H1 (cell line): ENCODE data around the gene DHRS1. TPM values are rescaled to one million over a fixed set of nuclear protein-coding genes. Genes with fewer than 3 reads are reported as not detected.

ENCODE experiments used
- CTCF ChIA-PET: fragments of 300-600 bp; sonication (Branson Sonifier 250); formaldehyde crosslinking; loops from one replicate; lab custom pipeline; 2021; ENCODE audit not compliant: partially characterized antibody; lab: Charles Lee
- POLR2A ChIA-PET: fragments of 300-600 bp; sonication (Branson Sonifier 250); formaldehyde crosslinking; loops from one replicate; lab custom pipeline; 2021; ENCODE audit warnings: inconsistent platforms; ENCODE audit not compliant: partially characterized antibody; lab: Charles Lee
- DNase-seq, 2 experiments: peaks; one replicate each; pipeline versions ENCODE4 v3.0.0 to v3.0.0-alpha.2; 2010 to 2022; ENCODE audit warnings: low spot score in 2 of 2, low read depth in 1 of 2, mixed read lengths in 1 of 2
- FAIRE-seq: peaks from 2 replicates; lab custom pipeline; 2011; peaks lifted over from hg19 to GRCh38; lab: Jason Lieb, UNC
- H2AFZ ChIP-seq: 2 replicates; pipeline ENCODE4 v1.8.1; 2012; ENCODE audit warnings: low read length, inconsistent platforms
- H2AK5ac ChIP-seq: 2 replicates; pipeline ENCODE4 v1.6.1; 2013; ENCODE audit warnings: low read depth, low read length
- H2BK120ac ChIP-seq: replicated peaks from 2 replicates; pipeline ENCODE3; 2013; ENCODE audit warnings: low read depth, low read length, inconsistent platforms
- H2BK12ac ChIP-seq: 2 replicates; pipeline ENCODE4 v1.6.1; 2013; ENCODE audit warnings: low read depth, low read length
- H2BK15ac ChIP-seq: 2 replicates; pipeline ENCODE4 v1.6.1; 2013; ENCODE audit warnings: low read length
- H2BK20ac ChIP-seq: 2 replicates; pipeline ENCODE4 v1.6.1; 2013; ENCODE audit warnings: low read length
- H2BK5ac ChIP-seq: 2 replicates; pipeline ENCODE4 v1.6.1; 2013; ENCODE audit warnings: low read depth, low read length
- H3K14ac ChIP-seq: 2 replicates; pipeline ENCODE4 v1.6.1; 2013; ENCODE audit warnings: inconsistent platforms; ENCODE audit not compliant: insufficient read length
- H3K18ac ChIP-seq: 2 replicates; pipeline ENCODE4 v1.6.1; 2013; ENCODE audit warnings: low read length; ENCODE audit errors: extremely low read depth
- H3K23ac ChIP-seq: 2 replicates; pipeline ENCODE4 v1.6.1; 2013; ENCODE audit warnings: inconsistent platforms; ENCODE audit not compliant: insufficient read length
- H3K23me2 ChIP-seq: 2 replicates; pipeline ENCODE4 v1.6.1; 2013; ENCODE audit warnings: low read depth, low read length
- H3K27ac ChIP-seq: 2 replicates; pipeline ENCODE4 v1.6.1; 2011; ENCODE audit warnings: low read depth, low read length, inconsistent platforms
- H3K27me3 ChIP-seq, 4 experiments: replicated peaks in 1 of 4; 1 replicate in 1 of 4; 2 replicates in 3 of 4; pipeline versions ENCODE4 v1.6.1 to v1.8.1; 2011 to 2013; ENCODE audit warnings: low read length in 3 of 4, mild to moderate bottlenecking in 3 of 4, inconsistent platforms in 2 of 4, mixed read lengths in 2 of 4, moderate library complexity in 1 of 4; ENCODE audit not compliant: control insufficient read depth in 3 of 4, insufficient read depth in 3 of 4; ENCODE audit errors: extremely low read depth in 1 of 4
- H3K36me3 ChIP-seq, 4 experiments: 2 replicates each; pipeline versions ENCODE4 v1.6.1 to v1.8.1; 2011 to 2013; ENCODE audit warnings: mild to moderate bottlenecking in 4 of 4, low read length in 3 of 4, moderate library complexity in 2 of 4, control low read depth in 1 of 4, inconsistent platforms in 1 of 4; ENCODE audit not compliant: insufficient read depth in 4 of 4, control insufficient read depth in 2 of 4
- H3K4ac ChIP-seq: replicated peaks from 2 replicates; pipeline ENCODE3; 2013; ENCODE audit warnings: low read length, low read depth, mixed read lengths, inconsistent platforms; ENCODE audit not compliant: insufficient read length
- H3K4me1 ChIP-seq, 4 experiments: replicated peaks in 1 of 4; 1 replicate in 1 of 4; 2 replicates in 3 of 4; pipeline versions ENCODE4 v1.6.1 to v1.8.1; 2011 to 2013; ENCODE audit warnings: low read length in 3 of 4, inconsistent platforms in 2 of 4, mixed read lengths in 1 of 4; ENCODE audit not compliant: insufficient read depth in 4 of 4, control insufficient read depth in 3 of 4
- H3K4me2 ChIP-seq, 2 experiments: 2 replicates each; pipeline versions ENCODE4 v1.6.1 to v1.8.1; 2011 to 2013; ENCODE audit warnings: low read depth in 2 of 2, low read length in 2 of 2, control low read depth in 1 of 2, inconsistent platforms in 1 of 2, mild to moderate bottlenecking in 1 of 2; ENCODE audit not compliant: insufficient read depth in 1 of 2
- H3K4me3 ChIP-seq, 4 experiments: fragments of 200-600, 300-600 bp in 1 of 4; sonication (generic), shearing (Covaris generic), sonication (Bioruptor Twin) in 1 of 4; 2 replicates each; pipeline versions ENCODE4 v1.5.1 to v1.8.1; 2011 to 2016; ENCODE audit warnings: low read length in 4 of 4, low read depth in 3 of 4, control low read depth in 2 of 4, inconsistent platforms in 2 of 4, mild to moderate bottlenecking in 2 of 4, mixed read lengths in 1 of 4, moderate library complexity in 1 of 4; ENCODE audit not compliant: insufficient read depth in 2 of 4; ENCODE audit errors: extremely low read depth in 1 of 4
- H3K56ac ChIP-seq: replicated peaks from 2 replicates; pipeline ENCODE3; 2013; ENCODE audit warnings: low read depth, mild to moderate bottlenecking, mixed read lengths, low read length, inconsistent platforms; ENCODE audit not compliant: insufficient read length
- H3K79me1 ChIP-seq: 2 replicates; pipeline ENCODE4 v1.6.1; 2013; ENCODE audit warnings: low read depth, low read length, control low read depth
- H3K79me2 ChIP-seq, 2 experiments: 2 replicates each; pipeline versions ENCODE4 v1.6.1 to v1.8.1; 2012 to 2013; ENCODE audit warnings: low read length in 2 of 2, mild to moderate bottlenecking in 2 of 2, inconsistent platforms in 1 of 2; ENCODE audit not compliant: insufficient read depth in 2 of 2, control insufficient read depth in 1 of 2
- H3K9ac ChIP-seq, 4 experiments: replicated peaks in 1 of 4; 1 replicate in 1 of 4; 2 replicates in 3 of 4; pipeline versions ENCODE4 v1.6.1 to v1.8.1; 2011 to 2013; ENCODE audit warnings: low read depth in 3 of 4, low read length in 3 of 4, control low read depth in 2 of 4, mild to moderate bottlenecking in 2 of 4, moderate library complexity in 2 of 4, inconsistent platforms in 1 of 4; ENCODE audit errors: extremely low read depth in 1 of 4
- H3K9me3 ChIP-seq, 2 experiments: 2 replicates each; pipeline versions ENCODE4 v1.6.1 to v1.8.1; 2012 to 2013; ENCODE audit warnings: mild to moderate bottlenecking in 2 of 2, moderate library complexity in 2 of 2, control low read depth in 1 of 2, inconsistent platforms in 1 of 2, low read depth in 1 of 2, low read length in 1 of 2, mixed read lengths in 1 of 2; ENCODE audit not compliant: insufficient read depth in 2 of 2
- H4K20me1 ChIP-seq, 2 experiments: replicated peaks in 1 of 2; 2 replicates each; pipeline versions ENCODE3 to v1.8.1; 2011 to 2013; ENCODE audit warnings: inconsistent platforms in 2 of 2, low read length in 2 of 2, mild to moderate bottlenecking in 1 of 2; ENCODE audit not compliant: insufficient read depth in 2 of 2, control insufficient read depth in 1 of 2
- H4K5ac ChIP-seq: 2 replicates; pipeline ENCODE4 v1.6.1; 2013; ENCODE audit warnings: low read length, low read depth, mixed read lengths, inconsistent platforms; ENCODE audit not compliant: insufficient read length
- H4K8ac ChIP-seq: 2 replicates; pipeline ENCODE4 v1.8.0; 2013; ENCODE audit warnings: mild to moderate bottlenecking, moderate library complexity, low read length, inconsistent platforms; ENCODE audit not compliant: insufficient read depth; ENCODE audit errors: extremely low read depth
- H4K91ac ChIP-seq: replicated peaks from 2 replicates; pipeline ENCODE3; 2013; ENCODE audit warnings: low read length, mixed read lengths, inconsistent platforms; ENCODE audit not compliant: insufficient read length
- ATF2 ChIP-seq: IDR thresholded peaks from 2 replicates; pipeline ENCODE4 v1.6.1; 2012; ENCODE audit warnings: low read length, inconsistent platforms
- CBX5 ChIP-seq: fragments of 300-800, 300-1000 bp; sonication (generic); IDR thresholded peaks from 2 replicates; pipeline ENCODE4 v1.7.1; 2016; ENCODE audit warnings: antibody characterized with exemption, low read length, low read depth
- CHD2 ChIP-seq: IDR thresholded peaks from 2 replicates; pipeline ENCODE4 v1.6.1; 2012; ENCODE audit warnings: low read length, improper control_type of control experiment
- EP300 ChIP-seq, 2 experiments: IDR thresholded peaks; 1 replicate in 1 of 2; 2 replicates in 1 of 2; pipeline ENCODE4 v1.6.1; 2011 to 2012; ENCODE audit warnings: low read depth in 2 of 2, low read length in 2 of 2, mild to moderate bottlenecking in 2 of 2, borderline replicate concordance in 1 of 2, inconsistent platforms in 1 of 2, moderate library complexity in 1 of 2
- EZH2 ChIP-seq: fragments of 200-600 bp; sonication (generic); IDR thresholded peaks from 2 replicates; pipeline ENCODE4 v1.7.1; 2012; ENCODE audit warnings: low read depth, mild to moderate bottlenecking, moderate library complexity, low read length, inconsistent platforms; ENCODE audit not compliant: severe bottlenecking
- HDAC6 ChIP-seq: IDR thresholded peaks from one replicate; pipeline ENCODE4 v1.7.1; 2012; ENCODE audit warnings: low read depth, mild to moderate bottlenecking, inconsistent platforms, low read length, moderate library complexity
- NRF1 ChIP-seq: IDR thresholded peaks from 2 replicates; pipeline ENCODE4 v1.6.1; 2011; ENCODE audit warnings: mild to moderate bottlenecking, low read depth, low read length, improper control_type of control experiment
- PHF8 ChIP-seq: fragments of 200-600 bp; sonication (generic); conservative IDR thresholded peaks from 2 replicates; pipeline ENCODE4 v1.7.1; 2012; ENCODE audit warnings: low read depth, mild to moderate bottlenecking, inconsistent platforms, low read length, moderate library complexity
- POLR2A ChIP-seq, 2 experiments: IDR thresholded peaks; 1 replicate in 1 of 2; 2 replicates in 1 of 2; pipeline ENCODE4 v1.6.1; 2011; ENCODE audit warnings: low read depth in 2 of 2, low read length in 2 of 2, mild to moderate bottlenecking in 2 of 2; ENCODE audit errors: control extremely low read depth in 1 of 2
- RXRA ChIP-seq: IDR thresholded peaks from 2 replicates; pipeline ENCODE4 v1.6.1; 2011; ENCODE audit warnings: low read depth, mild to moderate bottlenecking, low read length, moderate library complexity; ENCODE audit not compliant: insufficient read depth
- TCF12 ChIP-seq: IDR thresholded peaks from 2 replicates; pipeline ENCODE4 v1.6.1; 2011; ENCODE audit warnings: low read depth, mild to moderate bottlenecking, low read length
- ZNF274 ChIP-seq: IDR thresholded peaks from 2 replicates; pipeline ENCODE4 v1.7.0; 2012; ENCODE audit warnings: low read length, borderline replicate concordance; ENCODE audit errors: extremely low read depth
- WGBS, 2 experiments: shearing (Covaris generic) in 1 of 2; methylation state at CpG; one replicate each; pipeline versions ENCODE4 v1.1.6 to v1.1.7; 2013 to 2015; ENCODE audit warnings: low lambda C conversion rate in 2 of 2, mixed read lengths in 2 of 2, inconsistent platforms in 1 of 2, low coverage in 1 of 2, missing lambda C conversion rate in 1 of 2; ENCODE audit not compliant: insufficient replicate concordance in 2 of 2, insufficient coverage in 1 of 2, insufficient read length in 1 of 2; ENCODE audit errors: extremely low coverage in 1 of 2, missing lambda C conversion rate in 1 of 2; 5-methylcytosine and 5-hydroxymethylcytosine counted together
- polyA plus RNA-seq, 7 experiments: library from polyadenylated mRNA; depleted of rRNA in 3 of 7; stranded (reverse) in 5 of 7; unstranded in 2 of 7; fragments of >200 nt in 5 of 7; fragments of 200-250 nt in 2 of 7; gene quantifications; 1 replicate in 5 of 7; 2 replicates in 1 of 7; 4 replicates in 1 of 7; pipeline versions ENCODE4 v1.2.1 to v1.2.3, GENCODE V29; 2011 to 2013; ENCODE audit warnings: missing spikeins in 2 of 7, mixed read lengths in 2 of 7
- total RNA-seq: library from RNA; stranded (reverse); fragmentation: NEBNext Ultra II Directional; extraction: Animal tissue kit (Norgen Biotek cat#: 25700); gene quantifications from 2 replicates; pipeline ENCODE4 v1.2.1, GENCODE V29; 2021

The DHRS1 gene
- total and polyA plus RNA-seq, 2 of the 8 experiments (the other 6 are each of a cell fraction or from before 2014, with no cell fraction given) = 8.8 to 31.7 TPM

GRCh38 chr14:24269368-24269767, 30.2 kb downstream of the DHRS1 start:
- Histone ChIP-seq H3K4me1 (peaks cover 0 to 4% (median 2%) of the 10 kb centered on the region in 4 experiments; a peak in 4 of 7 replicates), H4K91ac (no peak overlapping the region), H3K9me3 (no peaks in the 10 kb centered on the region), H3K4ac (no peak overlapping the region), H3K4me2 (no peak overlapping the region), H2BK20ac (no peak overlapping the region), H3K18ac (no peak overlapping the region), H4K20me1 (peaks cover 0 to 2% of the 10 kb centered on the region in 2 experiments), H3K56ac (no peak overlapping the region), H2BK15ac (no peak overlapping the region), H2BK12ac (no peak overlapping the region), H2AK5ac (no peak overlapping the region), H3K9ac (no peak overlapping the region), H3K27me3 (no peaks in the 10 kb centered on the region; a peak in 1 of 7 replicates), H3K79me2 (no peaks in the 10 kb centered on the region), H3K4me3 (no peak overlapping the region), H3K23ac (no peak overlapping the region), H4K5ac (no peak overlapping the region), H3K36me3 (no peaks in the 10 kb centered on the region; a peak in 3 of 8 replicates), H3K79me1 (no peaks in the 10 kb centered on the region), H4K8ac (no peak overlapping the region), H3K14ac (no peak overlapping the region), H2BK120ac (no peak overlapping the region), H2BK5ac (no peak overlapping the region), H3K27ac (no peak overlapping the region), H3K23me2 (peaks cover 5% of the 10 kb centered on the region), H2AFZ (no peak overlapping the region)
- no peak for DNase-seq
- no peak for FAIRE-seq
- POLR2A ChIA-PET = interaction anchor here (0.9 to 3.8 kb wide), 7 partner anchors 11 to 81 kb away, joined by 3 to 26 read pairs (median 4); partner anchors contain the start of genes IPO4 and TINF2
- CTCF ChIA-PET = interaction anchor here (0.6 to 8.6 kb wide), 11 partner anchors 14 to 212 kb away, joined by 3 to 94 read pairs (median 22); partner anchors contain the start of genes CIDEB, DHRS1, GMPR2 and LTB4R2
- 81% methylated on average over 8 of the region's 8 CpGs; no CpG with 5 or more reads in 1 of the 2 experiments for WGBS, 2 experiments
- no peak for TF ChIP-seq NRF1
- no peak for TF ChIP-seq HDAC6
- TF ChIP-seq EP300 (IDR thresholded peaks at IDR 0.05; ENCODE audit: borderline replicate concordance in 1 of 2, low read depth in 2 of 2, low read length in 2 of 2) = no peak
- no peak for TF ChIP-seq ATF2
- TF ChIP-seq RXRA = no peak
- TF ChIP-seq EZH2 = no peak
- no peak for TF ChIP-seq POLR2A (IDR thresholded peaks at IDR 0.05; ENCODE audit: control extremely low read depth in 1 of 2, low read depth in 2 of 2, low read length in 2 of 2)
- TF ChIP-seq PHF8 = no peak
- no peak for TF ChIP-seq ZNF274
- TF ChIP-seq CBX5 = no peak
- no peak for TF ChIP-seq CHD2
- no peak for TF ChIP-seq TCF12
